Liver (tissue), 3 donors: ENCODE results near the gene SIRT5.

ENCODE experiments used
- CTCF ChIP-seq: fragments of 150-350 bp; IDR thresholded peaks from 2 replicates; pipeline ENCODE4 v1.5.1; 2017; ENCODE audit warnings: improper control_type of control experiment, low read depth, low read length; ENCODE audit not compliant: missing input control
- FOXA1 ChIP-seq: IDR thresholded peaks from 2 replicates; pipeline ENCODE4 v1.6.1; 2016; ENCODE audit warnings: antibody characterized with exemption
- FOXA2 ChIP-seq: IDR thresholded peaks from 2 replicates; pipeline ENCODE4 v1.6.1; 2016; ENCODE audit warnings: antibody characterized with exemption
- GABPA ChIP-seq, 2 donors: IDR thresholded peaks in 1 of 2; conservative IDR thresholded peaks in 1 of 2; 2 replicates each; pipeline ENCODE4 v1.6.1; 2016; ENCODE audit warnings: antibody characterized with exemption in 2 of 2, mild to moderate bottlenecking in 1 of 2, moderate library complexity in 1 of 2
- JUND ChIP-seq, 2 donors: IDR thresholded peaks; 2 replicates each; pipeline ENCODE4 v1.6.1; 2016; ENCODE audit warnings: antibody characterized with exemption in 2 of 2
- NR2F2 ChIP-seq: IDR thresholded peaks from 2 replicates; pipeline ENCODE4 v1.6.1; 2016; ENCODE audit warnings: antibody characterized with exemption
- RAD21 ChIP-seq, 2 donors: IDR thresholded peaks; 2 replicates each; pipeline ENCODE4 v1.6.1; 2016; ENCODE audit warnings: antibody characterized with exemption in 2 of 2, mild to moderate bottlenecking in 2 of 2
- REST ChIP-seq: IDR thresholded peaks from 2 replicates; pipeline ENCODE4 v1.6.1; 2016; ENCODE audit warnings: antibody characterized with exemption, mild to moderate bottlenecking
- RXRA ChIP-seq, 2 donors: IDR thresholded peaks; 2 replicates each; pipeline ENCODE4 v1.6.1; 2017 to 2018; ENCODE audit warnings: antibody characterized with exemption in 2 of 2, mild to moderate bottlenecking in 1 of 2
- SP1 ChIP-seq: IDR thresholded peaks from 2 replicates; pipeline ENCODE4 v1.6.1; 2018; ENCODE audit warnings: antibody characterized with exemption, mild to moderate bottlenecking
- TAF1 ChIP-seq: conservative IDR thresholded peaks from 2 replicates; pipeline ENCODE4 v1.6.1; 2016; ENCODE audit warnings: antibody characterized with exemption, mild to moderate bottlenecking
- YY1 ChIP-seq: IDR thresholded peaks from 2 replicates; pipeline ENCODE4 v1.6.1; 2016; ENCODE audit warnings: antibody characterized with exemption, mild to moderate bottlenecking
- TF ChIP-seq, protein P1 (sequence below): IDR thresholded peaks from 2 replicates; pipeline ENCODE4 v1.6.1; 2016; ENCODE audit warnings: antibody characterized with exemption
- TF ChIP-seq, protein P2 (sequence below): IDR thresholded peaks from 2 replicates; pipeline ENCODE4 v1.6.1; 2016; ENCODE audit warnings: antibody characterized with exemption
- donor health status: healthy.
- donor health status: healthy.

DNA sequence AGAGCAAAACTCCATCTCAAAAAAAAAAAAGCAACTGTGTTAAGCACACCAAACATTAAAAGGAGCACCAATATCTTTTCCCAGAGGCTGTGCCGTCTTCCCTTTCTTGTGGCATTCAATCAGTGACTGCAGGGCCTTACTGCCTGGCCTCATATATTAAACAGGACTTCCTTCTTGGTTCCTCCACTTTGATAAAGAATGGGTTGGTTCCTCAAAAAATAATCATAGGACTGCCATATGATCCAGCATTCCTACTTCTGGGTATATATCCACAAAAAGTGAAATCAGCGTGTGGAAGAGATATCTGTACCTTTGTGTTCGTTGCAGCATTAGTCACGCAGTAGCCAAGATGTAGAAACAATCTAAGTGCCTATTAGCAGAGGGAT lies 46.7 kb upstream of the SIRT5 start:
- TF ChIP-seq GABPA (IDR thresholded peaks at IDR 0.05 in 1 of 2, conservative IDR thresholded peaks at IDR 0.05 in 1 of 2) (no peak), CTCF (no peak), YY1 (no peak), JUND (IDR thresholded peaks at IDR 0.05) (no peak), REST (no peak), FOXA1 (no peak), TAF1 (no peak), RAD21 (IDR thresholded peaks at IDR 0.05) (no peak), NR2F2 (no peak), FOXA2 (no peak), SP1 (no peak), RXRA (IDR thresholded peaks at IDR 0.05) (no peak)
- TF ChIP-seq, protein P1, sequence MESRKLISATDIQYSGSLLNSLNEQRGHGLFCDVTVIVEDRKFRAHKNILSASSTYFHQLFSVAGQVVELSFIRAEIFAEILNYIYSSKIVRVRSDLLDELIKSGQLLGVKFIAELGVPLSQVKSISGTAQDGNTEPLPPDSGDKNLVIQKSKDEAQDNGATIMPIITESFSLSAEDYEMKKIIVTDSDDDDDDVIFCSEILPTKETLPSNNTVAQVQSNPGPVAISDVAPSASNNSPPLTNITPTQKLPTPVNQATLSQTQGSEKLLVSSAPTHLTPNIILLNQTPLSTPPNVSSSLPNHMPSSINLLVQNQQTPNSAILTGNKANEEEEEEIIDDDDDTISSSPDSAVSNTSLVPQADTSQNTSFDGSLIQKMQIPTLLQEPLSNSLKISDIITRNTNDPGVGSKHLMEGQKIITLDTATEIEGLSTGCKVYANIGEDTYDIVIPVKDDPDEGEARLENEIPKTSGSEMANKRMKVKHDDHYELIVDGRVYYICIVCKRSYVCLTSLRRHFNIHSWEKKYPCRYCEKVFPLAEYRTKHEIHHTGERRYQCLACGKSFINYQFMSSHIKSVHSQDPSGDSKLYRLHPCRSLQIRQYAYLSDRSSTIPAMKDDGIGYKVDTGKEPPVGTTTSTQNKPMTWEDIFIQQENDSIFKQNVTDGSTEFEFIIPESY, result no peak
- TF ChIP-seq, protein P2, sequence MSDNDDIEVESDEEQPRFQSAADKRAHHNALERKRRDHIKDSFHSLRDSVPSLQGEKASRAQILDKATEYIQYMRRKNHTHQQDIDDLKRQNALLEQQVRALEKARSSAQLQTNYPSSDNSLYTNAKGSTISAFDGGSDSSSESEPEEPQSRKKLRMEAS, result no peak
